K562 (cell line): ENCODE measurements around the gene TRIP6. TPM values are rescaled to one million over a fixed set of nuclear protein-coding genes. Genes with fewer than 3 reads are reported as not detected.

Experiments
- CEBPB ChIP-seq: fragments of 450-650 bp; IDR thresholded peaks from 2 replicates; pipeline ENCODE4 v1.6.1; 2016; ENCODE audit warnings: missing genetic modification characterization, missing compliant biosample characterization
- DNMT1 ChIP-seq: fragments of 450-650 bp; IDR thresholded peaks from 2 replicates; pipeline ENCODE4 v1.6.1; 2016; ENCODE audit warnings: antibody characterized with exemption, mild to moderate bottlenecking
- ETV5 ChIP-seq: sonication (generic); formaldehyde crosslinking; IDR thresholded peaks from 2 replicates; pipeline ENCODE4 v1.4.0; 2020; ENCODE audit warnings: low read depth, mild to moderate bottlenecking, missing genetic modification reagents
- MAZ ChIP-seq, 2 experiments: fragments of 450-650 bp in 1 of 2; sonication (generic) in 1 of 2; formaldehyde crosslinking; IDR thresholded peaks in 1 of 2; conservative IDR thresholded peaks in 1 of 2; 2 replicates each; pipeline versions ENCODE4 v1.4.0 to v1.5.0; 2020; ENCODE audit warnings: mild to moderate bottlenecking in 1 of 2, missing genetic modification reagents in 1 of 2
- MYNN ChIP-seq, 2 experiments: sonication (generic); formaldehyde crosslinking in 1 of 2; IDR thresholded peaks; 2 replicates each; pipeline versions ENCODE4 v1.5.0 to v1.6.1; 2016 to 2020; ENCODE audit warnings: antibody characterized with exemption in 1 of 2, missing genetic modification reagents in 1 of 2
- NFRKB ChIP-seq: fragments of 450-650 bp; IDR thresholded peaks from 2 replicates; pipeline ENCODE4 v1.6.1; 2016; ENCODE audit warnings: low read depth
- NR2C2 ChIP-seq, 2 experiments: fragments of 200-800 bp in 1 of 2; sonication (Bioruptor generic) in 1 of 2; sonication (generic) in 1 of 2; formaldehyde crosslinking in 1 of 2; IDR thresholded peaks; 2 replicates each; pipeline versions ENCODE4 v1.6.1 to v1.8.0; 2016 to 2022; ENCODE audit warnings: mild to moderate bottlenecking in 1 of 2, missing compliant biosample characterization in 1 of 2, missing genetic modification characterization in 1 of 2, missing genetic modification reagents in 1 of 2
- SAFB2 ChIP-seq: fragments of 200-400 bp; formaldehyde crosslinking; IDR thresholded peaks from 2 replicates; pipeline ENCODE4 v1.6.1; 2018; ENCODE audit warnings: borderline replicate concordance, low read length, low read depth, moderate library complexity; ENCODE audit not compliant: severe bottlenecking
- TCF3 ChIP-seq: sonication (generic); formaldehyde crosslinking; IDR thresholded peaks from 2 replicates; pipeline ENCODE4 v1.4.0; 2020; ENCODE audit warnings: mild to moderate bottlenecking, missing genetic modification reagents
- TCF7 ChIP-seq: sonication (generic); IDR thresholded peaks from 2 replicates; pipeline ENCODE4 v1.6.1; 2016; ENCODE audit warnings: antibody characterized with exemption, borderline replicate concordance
- TEAD2 ChIP-seq: fragments of 450-650 bp; IDR thresholded peaks from 2 replicates; pipeline ENCODE4 v1.6.1; 2016; ENCODE audit warnings: missing genetic modification characterization, control low read depth, missing compliant biosample characterization
- ZKSCAN1 ChIP-seq: fragments of 150-350 bp; IDR thresholded peaks from 2 replicates; pipeline ENCODE4 v1.6.1; 2016; ENCODE audit warnings: low read depth, low read length
- ZNF589 ChIP-seq: fragments of 200-800 bp; sonication (Bioruptor generic); IDR thresholded peaks from 2 replicates; pipeline ENCODE4 v1.6.1; 2016; ENCODE audit warnings: low read depth, missing genetic modification characterization, missing compliant biosample characterization
- polyA plus RNA-seq, 8 experiments: library from polyadenylated mRNA; depleted of rRNA in 4 of 8; stranded (reverse) in 5 of 8; unstranded in 3 of 8; fragments of >200 nt; fragmentation: Nextera tagmentation in 2 of 8; fragmentation: Illumina TruSeq in 1 of 8; extraction: Ambion mirVana in 2 of 8; extraction: Trizol in 1 of 8; gene quantifications; 2 replicates each; pipeline versions ENCODE4 v1.2.1 to v1.2.3, GENCODE V29; 2011 to 2014; ENCODE audit warnings: inconsistent platforms in 1 of 8, missing spikeins in 1 of 8
- total RNA-seq, 7 experiments: library from RNA; depleted of rRNA in 6 of 7; stranded (reverse); fragments of >200 nt in 6 of 7; fragmentation: Illumina TruSeq in 2 of 7; extraction: Trizol in 2 of 7; gene quantifications; 2 replicates each; pipeline versions ENCODE4 v1.2.1 to v1.2.3, GENCODE V29; 2011 to 2021; ENCODE audit warnings: low replicate concordance in 1 of 7
- TF ChIP-seq, protein P1 (sequence below): sonication (generic); formaldehyde crosslinking; IDR thresholded peaks from 2 replicates; pipeline ENCODE4 v1.9.0; 2022; ENCODE audit warnings: mild to moderate bottlenecking, missing genetic modification reagents
- TF ChIP-seq, protein P2 (sequence below): fragments of 450-650 bp; IDR thresholded peaks from 2 replicates; pipeline ENCODE4 v1.6.1; 2016; ENCODE audit warnings: antibody characterized with exemption
- TF ChIP-seq, protein P3 (sequence below): fragments of 250-450 bp; sonication (Bioruptor Pico); IDR thresholded peaks from 2 replicates; pipeline ENCODE4 v1.4.0; 2020; ENCODE audit warnings: mild to moderate bottlenecking, moderate library complexity
- TF ChIP-seq, protein P4 (sequence below), 2 experiments: IDR thresholded peaks; 2 replicates each; pipeline ENCODE4 v1.6.1; 2012; ENCODE audit warnings: improper control_type of control experiment in 2 of 2, low read depth in 2 of 2, low read length in 2 of 2, borderline replicate concordance in 1 of 2
- TF ChIP-seq, protein P5 (sequence below): fragments of 450-650 bp; formaldehyde crosslinking; IDR thresholded peaks from 2 replicates; pipeline ENCODE4 v1.4.0; 2022; ENCODE audit warnings: mild to moderate bottlenecking, moderate library complexity

The TRIP6 gene
- total and polyA plus RNA-seq, 9 of the 15 experiments (the other 6 are each of a cell fraction or from before 2014, with no cell fraction given), result 5.9 to 141 (median 54.0) TPM

DNA sequence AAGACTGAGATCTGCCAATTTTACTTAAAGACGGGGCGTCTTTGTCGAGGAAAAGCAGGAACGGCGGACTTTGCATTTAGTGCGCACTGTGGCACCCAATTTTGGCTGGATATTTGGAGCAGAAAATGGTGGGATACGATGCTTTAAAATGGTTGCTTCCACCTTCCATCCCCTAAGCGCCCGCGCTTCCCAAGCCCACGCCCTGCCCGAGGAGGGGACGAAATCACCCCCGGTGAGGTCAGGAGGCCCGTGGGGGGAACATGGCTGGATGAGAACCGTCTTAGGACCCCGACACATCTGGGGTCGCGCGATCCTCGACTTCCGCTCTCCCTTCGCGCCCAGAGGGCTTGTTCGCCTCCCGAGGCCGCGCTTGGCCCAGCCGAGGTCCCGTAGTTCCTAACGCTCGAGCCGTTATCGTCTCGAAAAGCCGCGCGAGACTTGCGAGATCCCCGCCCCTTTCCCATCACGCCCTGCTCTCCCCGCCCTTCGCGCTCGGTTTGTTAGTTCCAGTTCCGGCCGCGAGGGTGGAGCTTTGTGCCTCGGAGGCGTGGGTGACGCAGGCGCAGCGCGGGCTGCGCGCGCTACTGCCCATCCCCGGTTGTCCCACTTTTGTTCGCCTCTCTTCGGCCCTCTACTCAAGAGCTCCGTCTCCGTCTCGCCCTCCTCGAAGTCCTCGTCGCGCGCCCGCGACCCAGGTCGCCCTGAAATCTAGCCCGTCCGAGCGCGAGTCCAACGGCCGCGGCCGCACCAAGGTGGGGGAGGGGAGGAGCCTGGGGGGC, 7.6 kb downstream of the TRIP6 start, which contains the start of gene SRRT (continued):
- TF ChIP-seq, protein P1, sequence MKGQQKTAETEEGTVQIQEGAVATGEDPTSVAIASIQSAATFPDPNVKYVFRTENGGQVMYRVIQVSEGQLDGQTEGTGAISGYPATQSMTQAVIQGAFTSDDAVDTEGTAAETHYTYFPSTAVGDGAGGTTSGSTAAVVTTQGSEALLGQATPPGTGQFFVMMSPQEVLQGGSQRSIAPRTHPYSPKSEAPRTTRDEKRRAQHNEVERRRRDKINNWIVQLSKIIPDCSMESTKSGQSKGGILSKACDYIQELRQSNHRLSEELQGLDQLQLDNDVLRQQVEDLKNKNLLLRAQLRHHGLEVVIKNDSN (CRISPR knock-in tag), result peak; percentile 27; the same call in 1 of the 2 replicates
- TF ChIP-seq, protein P2, sequence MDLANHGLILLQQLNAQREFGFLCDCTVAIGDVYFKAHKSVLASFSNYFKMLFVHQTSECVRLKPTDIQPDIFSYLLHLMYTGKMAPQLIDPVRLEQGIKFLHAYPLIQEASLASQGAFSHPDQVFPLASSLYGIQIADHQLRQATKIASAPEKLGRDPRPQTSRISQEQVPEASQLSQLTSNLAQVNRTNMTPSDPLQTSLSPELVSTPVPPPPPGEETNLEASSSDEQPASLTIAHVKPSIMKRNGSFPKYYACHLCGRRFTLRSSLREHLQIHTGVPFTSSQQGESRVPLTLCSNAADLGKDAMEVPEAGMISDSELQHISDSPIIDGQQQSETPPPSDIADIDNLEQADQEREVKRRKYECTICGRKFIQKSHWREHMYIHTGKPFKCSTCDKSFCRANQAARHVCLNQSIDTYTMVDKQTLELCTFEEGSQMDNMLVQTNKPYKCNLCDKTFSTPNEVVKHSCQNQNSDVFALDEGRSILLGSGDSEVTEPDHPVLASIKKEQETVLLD, result peak; percentile 94
- TF ChIP-seq TCF3 (no peak; the same call in 1 of the 2 replicates), ZKSCAN1 (0 out of 2 replicates have a peak, but pooled peaks have one; percentile 19), NFRKB (peak; percentile 99), MAZ (CRISPR knock-in tag; conservative IDR thresholded peaks at IDR 0.05 in 1 of 2, IDR thresholded peaks at IDR 0.05 in 1 of 2) (peak; percentile 21 to 83; a peak in 3 of 4 replicates), CEBPB (tag) (no peak), SAFB2 (no peak), DNMT1 (peak; percentile 65; the same call in 1 of the 2 replicates), NR2C2 (CRISPR knock-in tag; IDR thresholded peaks at IDR 0.05) (peak; percentile 63; the same call in 1 of the 2 replicates), NR2C2 (tag; IDR thresholded peaks at IDR 0.05) (peak; percentile 78; the same call in 1 of the 2 replicates), TEAD2 (tag) (no peak), ZNF589 (CRISPR knock-in tag) (peak; percentile 83; the same call in 1 of the 2 replicates), MYNN (IDR thresholded peaks at IDR 0.05) (peak; percentile 61; the same call in 1 of the 2 replicates), MYNN (CRISPR knock-in tag; IDR thresholded peaks at IDR 0.05) (no peak), ETV5 (CRISPR knock-in tag) (peak; percentile 96), TCF7 (0 out of 2 replicates have a peak, but pooled peaks have one; percentile 33)
- TF ChIP-seq, protein P3, sequence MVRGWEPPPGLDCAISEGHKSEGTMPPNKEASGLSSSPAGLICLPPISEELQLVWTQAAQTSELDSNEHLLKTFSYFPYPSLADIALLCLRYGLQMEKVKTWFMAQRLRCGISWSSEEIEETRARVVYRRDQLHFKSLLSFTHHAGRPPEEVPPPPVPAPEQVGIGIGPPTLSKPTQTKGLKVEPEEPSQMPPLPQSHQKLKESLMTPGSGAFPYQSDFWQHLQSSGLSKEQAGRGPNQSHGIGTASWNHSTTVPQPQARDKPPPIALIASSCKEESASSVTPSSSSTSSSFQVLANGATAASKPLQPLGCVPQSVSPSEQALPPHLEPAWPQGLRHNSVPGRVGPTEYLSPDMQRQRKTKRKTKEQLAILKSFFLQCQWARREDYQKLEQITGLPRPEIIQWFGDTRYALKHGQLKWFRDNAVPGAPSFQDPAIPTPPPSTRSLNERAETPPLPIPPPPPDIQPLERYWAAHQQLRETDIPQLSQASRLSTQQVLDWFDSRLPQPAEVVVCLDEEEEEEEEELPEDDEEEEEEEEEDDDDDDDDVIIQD (CRISPR knock-in tag), result 0 out of 2 replicates have a peak, but pooled peaks have one; percentile 18
- TF ChIP-seq, protein P4, sequence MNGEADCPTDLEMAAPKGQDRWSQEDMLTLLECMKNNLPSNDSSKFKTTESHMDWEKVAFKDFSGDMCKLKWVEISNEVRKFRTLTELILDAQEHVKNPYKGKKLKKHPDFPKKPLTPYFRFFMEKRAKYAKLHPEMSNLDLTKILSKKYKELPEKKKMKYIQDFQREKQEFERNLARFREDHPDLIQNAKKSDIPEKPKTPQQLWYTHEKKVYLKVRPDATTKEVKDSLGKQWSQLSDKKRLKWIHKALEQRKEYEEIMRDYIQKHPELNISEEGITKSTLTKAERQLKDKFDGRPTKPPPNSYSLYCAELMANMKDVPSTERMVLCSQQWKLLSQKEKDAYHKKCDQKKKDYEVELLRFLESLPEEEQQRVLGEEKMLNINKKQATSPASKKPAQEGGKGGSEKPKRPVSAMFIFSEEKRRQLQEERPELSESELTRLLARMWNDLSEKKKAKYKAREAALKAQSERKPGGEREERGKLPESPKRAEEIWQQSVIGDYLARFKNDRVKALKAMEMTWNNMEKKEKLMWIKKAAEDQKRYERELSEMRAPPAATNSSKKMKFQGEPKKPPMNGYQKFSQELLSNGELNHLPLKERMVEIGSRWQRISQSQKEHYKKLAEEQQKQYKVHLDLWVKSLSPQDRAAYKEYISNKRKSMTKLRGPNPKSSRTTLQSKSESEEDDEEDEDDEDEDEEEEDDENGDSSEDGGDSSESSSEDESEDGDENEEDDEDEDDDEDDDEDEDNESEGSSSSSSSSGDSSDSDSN (IDR thresholded peaks at IDR 0.05; ENCODE audit: borderline replicate concordance in 1 of 2, low read depth in 2 of 2, low read length in 2 of 2), result peak; percentile 13 to 43; a peak in 1 of 4 replicates
- TF ChIP-seq, protein P5, sequence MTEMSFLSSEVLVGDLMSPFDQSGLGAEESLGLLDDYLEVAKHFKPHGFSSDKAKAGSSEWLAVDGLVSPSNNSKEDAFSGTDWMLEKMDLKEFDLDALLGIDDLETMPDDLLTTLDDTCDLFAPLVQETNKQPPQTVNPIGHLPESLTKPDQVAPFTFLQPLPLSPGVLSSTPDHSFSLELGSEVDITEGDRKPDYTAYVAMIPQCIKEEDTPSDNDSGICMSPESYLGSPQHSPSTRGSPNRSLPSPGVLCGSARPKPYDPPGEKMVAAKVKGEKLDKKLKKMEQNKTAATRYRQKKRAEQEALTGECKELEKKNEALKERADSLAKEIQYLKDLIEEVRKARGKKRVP (CRISPR knock-in tag), result peak; percentile 66
